Measurements from ENCODE around the gene KCTD18.

KCTD18 gene

GRCh38 chr2:200446612-200447011 is 63.3 kb downstream of the KCTD18 start:
- H3F3A ChIP-seq (ENCODE audit: control insufficient read depth, insufficient read depth), result no peaks in the 10 kb centered on the region
- TF ChIP-seq EZH2phosphoT487 (IDR thresholded peaks at IDR 0.05; ENCODE audit: borderline replicate concordance, low read length), result no peak
- H3K79me2 ChIP-seq (ENCODE audit: control insufficient read depth, low read length), result no peaks in the 10 kb centered on the region
- no peaks in the 10 kb centered on the region for H3K9me2 ChIP-seq (replicated peaks; ENCODE audit: control insufficient read depth, low read length)
- no peak overlapping the region for H3K4me2 ChIP-seq (ENCODE audit: low read length)
- no peaks in the 10 kb centered on the region for H3K9me3 ChIP-seq (ENCODE audit: control insufficient read depth, insufficient read depth, low read length)
- peaks cover 12% of the 10 kb centered on the region for H3K27me3 ChIP-seq (ENCODE audit: control insufficient read depth, low read length)
- H3K4me3 ChIP-seq (ENCODE audit: low read length), result no peak overlapping the region
- no peaks in the 10 kb centered on the region for H3K36me3 ChIP-seq (ENCODE audit: control insufficient read depth, low read length)
- H3K4me1 ChIP-seq (ENCODE audit: control insufficient read depth, low read length), result no peaks in the 10 kb centered on the region
- H3K27ac ChIP-seq (ENCODE audit: low read depth, low read length), result no peak overlapping the region
- H4K20me1 ChIP-seq (ENCODE audit: control insufficient read depth, insufficient read depth, low read depth, low read length), result no peaks in the 10 kb centered on the region

GRCh38 chr2:200445284-200445683 is 64.6 kb downstream of the KCTD18 start:
- Histone ChIP-seq H3K27me3 (ENCODE audit: control insufficient read depth, low read length) (peaks cover 12% of the 10 kb centered on the region), H3K36me3 (ENCODE audit: control insufficient read depth, low read length) (no peaks in the 10 kb centered on the region), H3K4me2 (ENCODE audit: low read length) (no peak overlapping the region), H3K27ac (ENCODE audit: low read depth, low read length) (no peak overlapping the region), H3K4me1 (ENCODE audit: control insufficient read depth, low read length) (no peaks in the 10 kb centered on the region), H3K9me2 (replicated peaks; ENCODE audit: control insufficient read depth, low read length) (no peaks in the 10 kb centered on the region), H3K9me3 (ENCODE audit: control insufficient read depth, insufficient read depth, low read length) (no peaks in the 10 kb centered on the region), H3K4me3 (ENCODE audit: low read length) (no peak overlapping the region), H4K20me1 (ENCODE audit: control insufficient read depth, insufficient read depth, low read depth, low read length) (no peaks in the 10 kb centered on the region), H3F3A (ENCODE audit: control insufficient read depth, insufficient read depth) (no peaks in the 10 kb centered on the region), H3K79me2 (ENCODE audit: control insufficient read depth, low read length) (no peaks in the 10 kb centered on the region)
- TF ChIP-seq, protein P1, sequence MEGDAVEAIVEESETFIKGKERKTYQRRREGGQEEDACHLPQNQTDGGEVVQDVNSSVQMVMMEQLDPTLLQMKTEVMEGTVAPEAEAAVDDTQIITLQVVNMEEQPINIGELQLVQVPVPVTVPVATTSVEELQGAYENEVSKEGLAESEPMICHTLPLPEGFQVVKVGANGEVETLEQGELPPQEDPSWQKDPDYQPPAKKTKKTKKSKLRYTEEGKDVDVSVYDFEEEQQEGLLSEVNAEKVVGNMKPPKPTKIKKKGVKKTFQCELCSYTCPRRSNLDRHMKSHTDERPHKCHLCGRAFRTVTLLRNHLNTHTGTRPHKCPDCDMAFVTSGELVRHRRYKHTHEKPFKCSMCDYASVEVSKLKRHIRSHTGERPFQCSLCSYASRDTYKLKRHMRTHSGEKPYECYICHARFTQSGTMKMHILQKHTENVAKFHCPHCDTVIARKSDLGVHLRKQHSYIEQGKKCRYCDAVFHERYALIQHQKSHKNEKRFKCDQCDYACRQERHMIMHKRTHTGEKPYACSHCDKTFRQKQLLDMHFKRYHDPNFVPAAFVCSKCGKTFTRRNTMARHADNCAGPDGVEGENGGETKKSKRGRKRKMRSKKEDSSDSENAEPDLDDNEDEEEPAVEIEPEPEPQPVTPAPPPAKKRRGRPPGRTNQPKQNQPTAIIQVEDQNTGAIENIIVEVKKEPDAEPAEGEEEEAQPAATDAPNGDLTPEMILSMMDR (IDR thresholded peaks at IDR 0.05; ENCODE audit: low read depth, low read length, poor library complexity, severe bottlenecking), result no peak
- no peak for TF ChIP-seq EZH2phosphoT487 (IDR thresholded peaks at IDR 0.05; ENCODE audit: borderline replicate concordance, low read length)

DNA sequence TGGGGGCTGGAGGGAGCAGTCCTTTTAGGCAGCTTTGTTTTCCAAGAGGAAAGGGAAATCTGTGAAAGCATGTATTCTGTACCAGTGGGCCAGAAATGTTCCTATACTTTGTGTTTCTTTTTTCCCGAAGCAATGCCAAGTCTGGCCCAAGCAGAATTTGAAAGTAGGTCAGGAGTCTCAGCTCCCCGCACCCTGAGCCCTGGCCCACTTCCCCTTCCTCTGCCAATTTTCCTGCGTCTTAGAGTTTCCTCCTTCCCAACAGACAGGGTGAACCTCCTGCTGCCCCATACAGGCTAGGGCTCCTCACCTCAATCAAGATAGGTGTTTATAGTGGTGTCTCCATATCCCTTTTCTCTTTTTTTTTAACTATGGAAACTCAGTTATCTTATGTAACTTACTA is 65.3 kb downstream of the KCTD18 start:
- H4K20me1 ChIP-seq (ENCODE audit: control insufficient read depth, insufficient read depth, low read depth, low read length), result no peaks in the 10 kb centered on the region
- no peaks in the 10 kb centered on the region for H3K36me3 ChIP-seq (ENCODE audit: control insufficient read depth, low read length)
- H3K4me1 ChIP-seq (ENCODE audit: control insufficient read depth, low read length), result no peaks in the 10 kb centered on the region
- peaks cover 12% of the 10 kb centered on the region for H3K27me3 ChIP-seq (ENCODE audit: control insufficient read depth, low read length)
- no peaks in the 10 kb centered on the region for H3K9me2 ChIP-seq (replicated peaks; ENCODE audit: control insufficient read depth, low read length)
- H3F3A ChIP-seq (ENCODE audit: control insufficient read depth, insufficient read depth), result no peaks in the 10 kb centered on the region
- no peaks in the 10 kb centered on the region for H3K79me2 ChIP-seq (ENCODE audit: control insufficient read depth, low read length)
- H3K4me2 ChIP-seq (ENCODE audit: low read length), result no peak overlapping the region
- H3K9me3 ChIP-seq (ENCODE audit: control insufficient read depth, insufficient read depth, low read length), result no peaks in the 10 kb centered on the region
- H3K4me3 ChIP-seq (ENCODE audit: low read length), result no peak overlapping the region
- no peak overlapping the region for H3K27ac ChIP-seq (ENCODE audit: low read depth, low read length)
- no peak for TF ChIP-seq EZH2phosphoT487 (IDR thresholded peaks at IDR 0.05; ENCODE audit: borderline replicate concordance, low read length)
- TF ChIP-seq, protein P1 (IDR thresholded peaks at IDR 0.05; ENCODE audit: low read depth, low read length, poor library complexity, severe bottlenecking), result no peak

GRCh38 chr2:200443916-200444315 is 66.0 kb downstream of the KCTD18 start:
- Histone ChIP-seq H3K9me2 (replicated peaks; ENCODE audit: control insufficient read depth, low read length) (no peaks in the 10 kb centered on the region), H4K20me1 (ENCODE audit: control insufficient read depth, insufficient read depth, low read depth, low read length) (no peaks in the 10 kb centered on the region), H3K27ac (ENCODE audit: low read depth, low read length) (no peak overlapping the region), H3K79me2 (ENCODE audit: control insufficient read depth, low read length) (no peaks in the 10 kb centered on the region), H3K4me2 (ENCODE audit: low read length) (no peak overlapping the region), H3K4me3 (ENCODE audit: low read length) (no peak overlapping the region), H3F3A (ENCODE audit: control insufficient read depth, insufficient read depth) (no peaks in the 10 kb centered on the region), H3K27me3 (ENCODE audit: control insufficient read depth, low read length) (peaks cover 8% of the 10 kb centered on the region), H3K9me3 (ENCODE audit: control insufficient read depth, insufficient read depth, low read length) (no peaks in the 10 kb centered on the region), H3K36me3 (ENCODE audit: control insufficient read depth, low read length) (no peaks in the 10 kb centered on the region), H3K4me1 (ENCODE audit: control insufficient read depth, low read length) (no peaks in the 10 kb centered on the region)
- TF ChIP-seq, protein P1 (IDR thresholded peaks at IDR 0.05; ENCODE audit: low read depth, low read length, poor library complexity, severe bottlenecking), result no peak
- no peak for TF ChIP-seq EZH2phosphoT487 (IDR thresholded peaks at IDR 0.05; ENCODE audit: borderline replicate concordance, low read length)

Measured in DOHH2 (cell line).